ENCODE measurements around the gene OR2T6.

- no peak for TF ChIP-seq POLR2A (IDR thresholded peaks at IDR 0.05)
- TF ChIP-seq CTCF (IDR thresholded peaks at IDR 0.05): no peak
These were observed 28.5 kb downstream of the OR2T6 start for GRCh38 chr1:248404024-248404423.

All from adrenal gland (tissue), 5 donors.